ENCODE data around the gene JMJD1C. TPM values are rescaled to one million over a fixed set of nuclear protein-coding genes. Genes with fewer than 3 reads are reported as not detected.

JMJD1C gene
- total RNA-seq, 6 experiments from 2014 or later = 29.0 to 36.7 (median 32.8) TPM

DNA sequence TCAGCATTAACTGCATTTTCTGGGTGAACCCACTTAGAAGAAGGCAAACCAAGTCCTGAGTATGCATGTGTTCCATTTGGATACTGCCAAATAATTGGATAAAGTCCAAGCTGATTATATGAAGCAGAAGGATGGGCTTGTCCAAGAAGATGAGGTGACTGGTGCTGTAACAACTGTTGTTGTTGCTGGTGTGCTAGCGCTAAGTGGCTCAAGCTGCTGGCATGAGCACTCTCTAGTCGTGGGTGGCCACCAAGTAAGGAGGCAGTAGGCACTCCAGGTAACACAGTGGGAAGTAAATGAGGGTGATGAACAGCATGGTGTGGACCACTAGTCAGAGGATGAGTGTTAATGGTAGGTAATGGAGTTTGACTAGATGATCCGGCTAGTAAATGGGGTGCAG, 252.3 kb downstream of the JMJD1C start:
- DNase-seq = no peak
- H3K4me1 Mint-ChIP-seq (ENCODE audit: low read depth) = peaks cover 62% of the 10 kb centered on the region
- TF ChIP-seq, protein P1, sequence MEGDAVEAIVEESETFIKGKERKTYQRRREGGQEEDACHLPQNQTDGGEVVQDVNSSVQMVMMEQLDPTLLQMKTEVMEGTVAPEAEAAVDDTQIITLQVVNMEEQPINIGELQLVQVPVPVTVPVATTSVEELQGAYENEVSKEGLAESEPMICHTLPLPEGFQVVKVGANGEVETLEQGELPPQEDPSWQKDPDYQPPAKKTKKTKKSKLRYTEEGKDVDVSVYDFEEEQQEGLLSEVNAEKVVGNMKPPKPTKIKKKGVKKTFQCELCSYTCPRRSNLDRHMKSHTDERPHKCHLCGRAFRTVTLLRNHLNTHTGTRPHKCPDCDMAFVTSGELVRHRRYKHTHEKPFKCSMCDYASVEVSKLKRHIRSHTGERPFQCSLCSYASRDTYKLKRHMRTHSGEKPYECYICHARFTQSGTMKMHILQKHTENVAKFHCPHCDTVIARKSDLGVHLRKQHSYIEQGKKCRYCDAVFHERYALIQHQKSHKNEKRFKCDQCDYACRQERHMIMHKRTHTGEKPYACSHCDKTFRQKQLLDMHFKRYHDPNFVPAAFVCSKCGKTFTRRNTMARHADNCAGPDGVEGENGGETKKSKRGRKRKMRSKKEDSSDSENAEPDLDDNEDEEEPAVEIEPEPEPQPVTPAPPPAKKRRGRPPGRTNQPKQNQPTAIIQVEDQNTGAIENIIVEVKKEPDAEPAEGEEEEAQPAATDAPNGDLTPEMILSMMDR (IDR thresholded peaks at IDR 0.05) = no peak
- H3K36me3 Mint-ChIP-seq (ENCODE audit: low read depth) = peaks cover 33% of the 10 kb centered on the region
- no peak overlapping the region for H3K4me3 Mint-ChIP-seq
- H3K27me3 Mint-ChIP-seq (ENCODE audit: insufficient read depth) = peaks cover 2% of the 10 kb centered on the region; the same call in 1 of the 2 replicates
- H3K27ac Mint-ChIP-seq = no peak overlapping the region
- H3K9me3 Mint-ChIP-seq = no peaks in the 10 kb centered on the region

DNA sequence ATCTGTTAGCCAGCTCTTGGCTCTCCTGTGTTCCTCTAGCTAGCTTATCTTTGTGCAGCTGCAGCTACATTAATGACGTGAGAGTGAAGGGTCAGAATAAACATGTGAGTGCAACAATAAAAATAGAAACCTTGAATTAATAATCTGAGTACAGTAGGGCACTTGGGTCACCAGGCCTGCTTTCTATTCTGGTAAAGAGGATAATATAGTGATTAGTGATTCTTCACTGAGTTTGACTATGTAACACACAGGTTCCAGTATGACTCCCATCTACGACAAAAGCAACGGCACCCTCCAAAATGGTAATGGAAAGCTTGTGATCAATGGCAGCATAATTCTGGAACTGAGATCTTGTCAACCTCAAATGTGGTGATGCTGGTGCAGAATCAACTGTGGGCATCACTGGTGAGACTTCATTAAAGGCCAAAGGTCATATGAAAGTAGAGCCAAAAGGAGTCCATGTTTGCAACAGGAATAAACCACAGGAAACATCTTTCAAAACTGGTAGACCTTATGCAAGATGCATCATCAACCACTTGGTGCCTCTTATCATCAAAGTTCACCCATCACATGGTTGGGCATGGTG, 255.1 kb downstream of the JMJD1C start:
- no peak for DNase-seq
- TF ChIP-seq, protein P1 (IDR thresholded peaks at IDR 0.05) = no peak
- H3K9me3 Mint-ChIP-seq = no peaks in the 10 kb centered on the region
- H3K27me3 Mint-ChIP-seq (ENCODE audit: insufficient read depth) = peaks cover 2% of the 10 kb centered on the region; the same call in 1 of the 2 replicates
- H3K27ac Mint-ChIP-seq = peak overlapping the region; percentile 59; the same call in 1 of the 2 replicates
- H3K4me1 Mint-ChIP-seq (ENCODE audit: low read depth) = peaks cover 68% of the 10 kb centered on the region
- no peak overlapping the region for H3K4me3 Mint-ChIP-seq
- peaks cover 45% of the 10 kb centered on the region for H3K36me3 Mint-ChIP-seq (ENCODE audit: low read depth)

DNA sequence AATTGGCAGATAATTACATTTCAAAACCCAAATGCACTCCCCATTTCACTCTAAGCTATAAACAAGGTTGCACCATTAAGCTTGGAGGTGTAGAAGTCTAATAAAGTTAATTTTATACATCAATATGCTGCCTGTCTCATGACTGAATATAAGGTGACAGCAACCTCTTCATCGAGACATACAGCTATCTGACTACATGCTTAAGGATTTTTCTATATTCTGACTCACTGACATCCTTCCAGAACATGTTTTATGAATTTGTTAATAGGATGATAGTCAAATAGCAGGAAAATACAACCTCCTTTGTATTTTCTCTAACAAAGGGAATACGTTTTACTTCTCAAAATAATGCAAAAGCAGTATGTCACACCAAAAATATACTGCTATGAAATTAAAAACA, 256.1 kb downstream of the JMJD1C start:
- Mint-ChIP-seq H3K4me1 (ENCODE audit: low read depth) (peaks cover 63% of the 10 kb centered on the region), H3K36me3 (ENCODE audit: low read depth) (peaks cover 42% of the 10 kb centered on the region), H3K27ac (peak overlapping the region; percentile 17; the same call in 1 of the 2 replicates)

DNA sequence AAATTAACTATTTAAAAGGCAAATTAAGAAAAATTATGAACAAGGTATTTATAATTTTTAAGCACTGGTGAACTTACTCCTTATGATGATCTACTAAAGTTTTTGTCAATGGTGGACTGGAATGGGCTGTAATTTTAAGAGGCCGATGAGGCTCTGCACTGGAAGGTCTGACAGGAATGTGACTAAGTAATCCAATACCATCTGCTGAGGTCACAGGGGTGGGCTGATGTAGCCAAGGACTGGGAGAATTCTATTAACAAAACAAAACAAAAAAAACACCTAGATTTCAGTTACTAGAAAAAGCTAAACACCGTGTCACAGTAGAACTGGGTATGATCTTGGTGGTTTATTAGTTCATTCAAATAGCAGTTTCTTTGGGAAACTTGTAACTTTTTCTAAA, 256.8 kb downstream of the JMJD1C start:
- Mint-ChIP-seq H3K27me3 (ENCODE audit: insufficient read depth) (peaks cover 2% of the 10 kb centered on the region; the same call in 1 of the 2 replicates), H3K36me3 (ENCODE audit: low read depth) (peaks cover 40% of the 10 kb centered on the region), H3K9me3 (no peaks in the 10 kb centered on the region), H3K4me3 (peak overlapping the region; percentile 31), H3K27ac (peak overlapping the region; percentile 71), H3K4me1 (ENCODE audit: low read depth) (peaks cover 64% of the 10 kb centered on the region)
- peak; percentile 13 for DNase-seq
- TF ChIP-seq, protein P1 (IDR thresholded peaks at IDR 0.05) = no peak

More for the DNA sequence above, 256.1 kb downstream of the JMJD1C start:
- H3K4me3 Mint-ChIP-seq = no peak overlapping the region
- TF ChIP-seq, protein P1 (IDR thresholded peaks at IDR 0.05) = no peak
- H3K9me3 Mint-ChIP-seq = no peaks in the 10 kb centered on the region
- peaks cover 2% of the 10 kb centered on the region; the same call in 1 of the 2 replicates for H3K27me3 Mint-ChIP-seq (ENCODE audit: insufficient read depth)
- DNase-seq = no peak

DNA sequence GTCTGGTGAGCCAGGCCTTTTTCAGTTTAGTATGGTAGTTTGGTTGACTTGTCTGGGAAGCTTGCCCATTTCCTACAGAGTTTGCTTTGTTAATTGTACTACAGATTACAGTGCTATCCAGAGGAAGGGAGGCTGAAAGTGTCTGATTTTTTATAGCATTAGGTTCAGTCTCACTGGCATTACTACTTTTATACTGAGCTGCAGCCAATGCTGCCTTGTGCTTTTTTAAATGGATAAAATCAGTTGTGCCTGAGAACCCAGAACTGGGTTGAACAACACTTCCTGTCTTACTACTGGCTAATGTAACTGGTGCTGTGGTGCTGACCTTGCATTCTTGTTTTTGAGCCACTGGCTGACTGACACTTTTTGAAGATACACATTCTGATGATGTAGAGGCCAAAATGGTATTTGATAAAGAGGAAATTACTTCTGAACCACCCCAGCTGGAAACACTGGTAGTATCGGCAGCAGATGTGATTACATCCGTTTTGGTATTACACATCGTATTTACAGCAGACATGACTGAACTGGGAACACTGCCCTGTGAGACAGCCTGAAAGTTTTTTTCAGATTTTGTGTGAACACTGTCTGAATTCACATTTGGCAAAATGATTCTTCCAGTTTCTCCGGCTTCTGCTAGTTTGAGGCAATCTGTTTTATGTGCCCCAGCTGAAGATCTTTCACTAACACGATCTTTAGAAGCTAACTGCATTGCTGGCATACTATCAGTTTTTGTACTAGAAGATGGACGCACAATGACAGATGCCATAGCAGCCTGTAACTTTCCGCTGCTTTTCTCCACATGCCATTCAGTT, 258.6 kb downstream of the JMJD1C start:
- TF ChIP-seq, protein P1 (IDR thresholded peaks at IDR 0.05) = no peak
- H3K27me3 Mint-ChIP-seq (ENCODE audit: insufficient read depth) = peaks cover 2% of the 10 kb centered on the region; the same call in 1 of the 2 replicates
- H3K9me3 Mint-ChIP-seq = no peaks in the 10 kb centered on the region
- peak; percentile 65 for DNase-seq
- peaks cover 32% of the 10 kb centered on the region for H3K36me3 Mint-ChIP-seq (ENCODE audit: low read depth)
- peak overlapping the region; percentile 68 for H3K4me3 Mint-ChIP-seq
- peak overlapping the region; percentile 71 for H3K27ac Mint-ChIP-seq
- H3K4me1 Mint-ChIP-seq (ENCODE audit: low read depth) = peaks cover 64% of the 10 kb centered on the region
